HG03159 (cell line): ENCODE data around the gene EIF3A.
"Not testable (repeated sequence)": the region's sequence is repeated elsewhere in the genome, so short reads cannot be mapped to it uniquely, and the experiment has no call there.

Experiments
- ATAC-seq: cut with Tn5 transposase; IDR thresholded peaks from one replicate; pipeline ENCODE4 v1.9.1; 2021; ENCODE audit warnings: mild to moderate bottlenecking, moderate library complexity; ENCODE audit not compliant: unreplicated experiment

The EIF3A gene, protein sequence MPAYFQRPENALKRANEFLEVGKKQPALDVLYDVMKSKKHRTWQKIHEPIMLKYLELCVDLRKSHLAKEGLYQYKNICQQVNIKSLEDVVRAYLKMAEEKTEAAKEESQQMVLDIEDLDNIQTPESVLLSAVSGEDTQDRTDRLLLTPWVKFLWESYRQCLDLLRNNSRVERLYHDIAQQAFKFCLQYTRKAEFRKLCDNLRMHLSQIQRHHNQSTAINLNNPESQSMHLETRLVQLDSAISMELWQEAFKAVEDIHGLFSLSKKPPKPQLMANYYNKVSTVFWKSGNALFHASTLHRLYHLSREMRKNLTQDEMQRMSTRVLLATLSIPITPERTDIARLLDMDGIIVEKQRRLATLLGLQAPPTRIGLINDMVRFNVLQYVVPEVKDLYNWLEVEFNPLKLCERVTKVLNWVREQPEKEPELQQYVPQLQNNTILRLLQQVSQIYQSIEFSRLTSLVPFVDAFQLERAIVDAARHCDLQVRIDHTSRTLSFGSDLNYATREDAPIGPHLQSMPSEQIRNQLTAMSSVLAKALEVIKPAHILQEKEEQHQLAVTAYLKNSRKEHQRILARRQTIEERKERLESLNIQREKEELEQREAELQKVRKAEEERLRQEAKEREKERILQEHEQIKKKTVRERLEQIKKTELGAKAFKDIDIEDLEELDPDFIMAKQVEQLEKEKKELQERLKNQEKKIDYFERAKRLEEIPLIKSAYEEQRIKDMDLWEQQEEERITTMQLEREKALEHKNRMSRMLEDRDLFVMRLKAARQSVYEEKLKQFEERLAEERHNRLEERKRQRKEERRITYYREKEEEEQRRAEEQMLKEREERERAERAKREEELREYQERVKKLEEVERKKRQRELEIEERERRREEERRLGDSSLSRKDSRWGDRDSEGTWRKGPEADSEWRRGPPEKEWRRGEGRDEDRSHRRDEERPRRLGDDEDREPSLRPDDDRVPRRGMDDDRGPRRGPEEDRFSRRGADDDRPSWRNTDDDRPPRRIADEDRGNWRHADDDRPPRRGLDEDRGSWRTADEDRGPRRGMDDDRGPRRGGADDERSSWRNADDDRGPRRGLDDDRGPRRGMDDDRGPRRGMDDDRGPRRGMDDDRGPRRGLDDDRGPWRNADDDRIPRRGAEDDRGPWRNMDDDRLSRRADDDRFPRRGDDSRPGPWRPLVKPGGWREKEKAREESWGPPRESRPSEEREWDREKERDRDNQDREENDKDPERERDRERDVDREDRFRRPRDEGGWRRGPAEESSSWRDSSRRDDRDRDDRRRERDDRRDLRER (N-terminal part only)

DNA sequence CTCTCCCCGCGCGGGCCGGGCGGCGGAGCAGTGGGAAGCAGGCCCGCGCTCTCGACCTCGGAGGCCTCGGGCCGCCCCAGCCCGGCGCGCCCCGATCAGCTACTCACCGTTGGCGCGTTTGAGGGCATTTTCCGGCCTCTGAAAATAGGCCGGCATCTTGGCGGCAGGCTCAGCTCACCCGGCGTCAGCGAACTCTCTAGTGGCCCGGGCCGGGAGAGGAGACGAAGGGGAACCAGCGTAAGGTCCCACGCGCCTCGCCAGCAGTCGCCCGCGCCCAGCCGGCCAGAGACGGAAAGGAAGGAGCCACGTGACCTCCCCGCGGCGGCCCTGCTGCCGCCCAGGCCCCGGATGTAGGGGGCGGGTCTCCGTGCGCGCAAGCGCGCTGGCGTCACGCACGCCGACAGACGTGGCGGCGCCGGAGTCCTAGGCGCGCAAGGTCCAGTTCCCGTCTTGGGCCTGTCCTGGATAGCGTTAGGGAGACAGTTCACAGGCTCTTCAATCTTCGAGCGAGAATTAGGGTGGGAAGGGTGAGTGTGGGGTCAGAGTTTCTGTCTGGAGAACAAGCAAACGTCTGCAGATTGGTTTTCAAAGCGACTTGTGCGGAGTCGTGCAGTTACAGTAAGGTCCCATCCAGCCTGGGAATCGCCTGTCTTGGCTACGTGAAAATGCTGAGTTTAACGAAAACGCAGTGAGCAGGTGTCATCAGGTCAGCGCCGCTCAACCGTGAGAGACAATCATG lies at the start of gene EIF3A:
TSS of gene EIF3A (minus strand) at position 297 of the 739 bp plus-strand sequence. CDS start at position 156, 141 bp downstream.
- ATAC-seq: peak; percentile 78

DNA sequence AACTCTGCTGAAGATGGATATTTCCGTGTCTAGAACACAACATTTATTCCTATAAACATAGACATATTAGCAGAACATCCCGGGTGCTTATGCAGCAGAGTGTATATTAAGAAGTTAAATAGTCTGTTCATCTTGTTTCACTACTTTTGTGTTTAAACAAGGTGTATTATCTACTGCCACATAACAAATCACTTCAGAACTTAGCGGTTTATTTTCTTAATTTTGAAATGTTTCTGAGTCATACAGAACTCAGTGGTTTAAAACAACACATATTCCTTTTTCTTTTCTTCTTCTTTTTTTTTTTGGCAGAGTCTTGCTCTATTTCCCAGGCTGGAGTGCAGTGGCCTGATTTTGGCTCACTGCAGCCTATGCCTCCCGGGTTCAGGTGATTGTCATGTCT lies 49.1 kb upstream of the EIF3A start:
- ATAC-seq: no peak

DNA sequence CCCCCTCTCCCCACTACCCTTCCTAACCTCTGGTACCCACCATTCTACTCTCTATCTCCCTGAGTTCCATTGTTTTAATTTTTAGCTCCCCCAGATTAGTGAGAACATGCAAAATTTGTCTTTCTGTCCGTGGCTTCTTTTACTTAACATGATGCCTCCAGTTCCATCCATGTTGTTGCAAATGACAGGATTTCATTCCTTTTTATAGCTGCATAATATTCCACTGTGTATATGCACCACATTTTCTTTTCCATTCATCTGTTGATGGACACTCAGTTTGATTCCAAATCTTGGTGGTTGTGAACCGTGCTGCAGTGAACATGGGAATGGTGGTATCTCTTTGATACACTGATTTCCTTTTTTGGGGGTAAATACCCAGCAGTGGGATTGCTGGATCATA lies 45.3 kb upstream of the EIF3A start:
- no peak for ATAC-seq

DNA sequence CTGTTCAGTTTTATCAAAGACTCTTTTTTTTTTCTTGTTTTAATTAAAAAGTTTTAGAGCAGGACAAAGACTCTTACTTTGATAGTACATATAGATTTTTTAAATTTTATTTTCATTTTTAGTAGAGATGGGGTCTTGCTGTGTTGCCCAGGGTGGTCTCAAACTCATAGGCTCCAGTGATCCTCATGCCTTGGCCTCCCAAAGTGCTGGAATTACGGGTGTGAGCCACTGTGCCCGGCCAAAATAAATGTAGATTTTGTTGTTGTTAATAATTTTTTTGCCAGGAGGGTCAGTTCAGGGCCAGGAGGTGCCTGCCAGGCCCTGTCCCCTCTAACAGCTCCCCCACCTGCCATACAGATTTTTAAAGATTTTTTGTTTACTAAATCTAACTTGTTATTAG lies 40.3 kb upstream of the EIF3A start:
- ATAC-seq: no peak

DNA sequence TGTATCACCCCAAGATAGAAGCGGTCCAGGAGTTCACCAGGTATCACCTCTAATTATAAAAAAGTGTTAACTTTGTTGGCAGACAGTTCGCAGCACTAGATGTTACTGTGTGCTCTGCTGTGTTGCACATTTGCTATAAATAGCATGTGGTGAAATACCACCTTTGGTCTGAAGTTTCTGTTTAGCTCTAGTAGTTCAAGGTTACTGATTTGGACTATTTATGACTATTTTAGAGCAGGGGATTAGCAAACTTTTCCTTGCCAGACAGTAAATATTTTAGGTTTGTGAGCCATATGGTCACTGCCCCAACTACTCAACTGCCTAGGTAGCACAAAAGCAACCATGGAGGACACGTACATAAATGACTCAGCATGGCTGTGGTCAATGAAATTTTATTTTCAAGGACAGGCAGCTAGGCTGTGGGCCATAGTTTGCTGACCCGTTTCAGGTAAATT lies 39.8 kb upstream of the EIF3A start:
- ATAC-seq: peak; percentile 84

DNA sequence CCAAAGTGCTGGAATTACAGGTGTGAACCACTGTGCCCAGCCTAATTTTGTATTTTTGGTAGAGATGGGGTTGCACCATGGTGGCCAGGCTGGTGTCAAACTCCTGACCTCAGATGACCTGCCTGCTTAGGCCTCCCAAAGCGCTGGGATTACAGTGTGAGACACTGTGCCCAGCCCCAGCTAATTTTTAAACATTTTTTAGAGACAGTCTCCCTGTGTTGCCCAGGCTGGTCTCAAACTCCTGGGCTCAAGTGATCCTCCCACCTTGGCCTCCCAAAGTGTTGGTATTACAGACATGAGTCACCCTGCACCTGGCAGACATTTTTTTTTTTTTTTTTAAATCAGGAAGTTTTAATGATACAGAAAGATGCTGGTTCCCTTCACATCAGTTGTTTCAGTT lies 38.8 kb upstream of the EIF3A start:
- ATAC-seq: no peak

DNA sequence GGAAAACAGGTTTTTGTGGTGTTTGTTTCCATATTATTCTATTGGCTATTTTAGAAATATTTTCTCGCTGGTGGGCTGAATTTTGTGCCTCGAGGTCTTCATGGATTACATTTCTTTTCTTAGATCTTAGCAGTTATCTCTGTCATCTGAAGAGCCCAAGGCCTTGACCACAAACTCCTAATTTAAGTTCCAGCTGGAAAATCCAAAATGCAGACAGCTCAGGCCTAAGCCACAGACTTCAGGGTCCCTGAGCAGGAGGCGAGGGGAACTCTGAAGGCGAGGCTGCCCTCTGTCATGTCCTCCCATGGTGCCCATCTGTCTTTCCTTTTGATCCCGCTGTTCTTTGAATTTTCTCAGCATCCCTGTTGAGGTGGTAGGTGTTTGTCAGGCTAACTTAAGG lies 37.6 kb upstream of the EIF3A start:
- ATAC-seq: no peak

DNA sequence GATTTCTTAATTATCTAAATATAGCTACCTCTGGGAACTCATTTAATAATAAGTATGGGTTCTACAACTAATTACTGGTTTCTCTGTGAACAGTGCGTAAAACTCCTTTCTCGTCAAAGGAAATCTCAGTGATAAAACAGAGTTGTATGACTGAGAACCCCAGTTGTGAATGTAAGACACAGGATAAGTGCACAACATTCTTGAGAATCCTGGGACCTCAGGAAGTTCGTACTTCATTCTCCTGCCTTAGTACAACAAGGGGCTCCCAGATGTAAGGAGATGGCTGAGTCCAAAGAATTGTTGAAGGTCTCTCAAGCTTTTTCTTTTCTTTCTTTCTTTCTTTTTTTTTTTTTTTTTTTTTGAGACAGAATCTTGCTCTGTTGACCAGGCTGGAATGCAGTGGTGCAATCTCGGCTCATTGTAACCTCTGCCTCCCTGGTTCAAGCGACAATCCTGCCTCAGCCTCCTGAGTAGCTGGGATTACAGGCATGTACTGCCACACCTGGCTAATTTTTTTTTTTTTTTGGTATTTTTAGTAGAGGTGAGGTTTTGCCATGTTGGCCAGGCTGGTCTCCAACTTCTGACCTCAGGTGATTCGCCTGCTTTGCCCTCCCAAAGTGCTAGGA lies 35.8 kb upstream of the EIF3A start:
- no peak for ATAC-seq

DNA sequence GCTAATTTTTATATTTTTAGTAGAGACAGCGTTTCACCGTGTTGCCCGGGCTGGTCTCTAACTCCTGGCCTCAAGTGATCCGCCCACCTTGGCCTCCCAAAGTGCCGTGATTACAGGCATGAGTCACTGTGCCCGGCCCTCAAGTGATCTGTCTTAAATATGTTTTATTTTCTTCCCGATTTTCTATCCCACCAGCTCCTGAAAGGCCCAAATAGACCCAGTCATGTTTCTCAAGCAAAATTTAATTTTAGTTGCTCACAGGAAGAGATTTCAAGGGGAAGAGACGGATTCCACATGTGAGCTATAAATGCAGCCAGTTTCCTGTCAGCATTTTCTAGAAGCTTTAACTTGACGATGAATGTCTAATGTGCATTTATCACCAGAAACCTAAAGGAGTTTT lies 35.3 kb upstream of the EIF3A start:
- no peak for ATAC-seq

DNA sequence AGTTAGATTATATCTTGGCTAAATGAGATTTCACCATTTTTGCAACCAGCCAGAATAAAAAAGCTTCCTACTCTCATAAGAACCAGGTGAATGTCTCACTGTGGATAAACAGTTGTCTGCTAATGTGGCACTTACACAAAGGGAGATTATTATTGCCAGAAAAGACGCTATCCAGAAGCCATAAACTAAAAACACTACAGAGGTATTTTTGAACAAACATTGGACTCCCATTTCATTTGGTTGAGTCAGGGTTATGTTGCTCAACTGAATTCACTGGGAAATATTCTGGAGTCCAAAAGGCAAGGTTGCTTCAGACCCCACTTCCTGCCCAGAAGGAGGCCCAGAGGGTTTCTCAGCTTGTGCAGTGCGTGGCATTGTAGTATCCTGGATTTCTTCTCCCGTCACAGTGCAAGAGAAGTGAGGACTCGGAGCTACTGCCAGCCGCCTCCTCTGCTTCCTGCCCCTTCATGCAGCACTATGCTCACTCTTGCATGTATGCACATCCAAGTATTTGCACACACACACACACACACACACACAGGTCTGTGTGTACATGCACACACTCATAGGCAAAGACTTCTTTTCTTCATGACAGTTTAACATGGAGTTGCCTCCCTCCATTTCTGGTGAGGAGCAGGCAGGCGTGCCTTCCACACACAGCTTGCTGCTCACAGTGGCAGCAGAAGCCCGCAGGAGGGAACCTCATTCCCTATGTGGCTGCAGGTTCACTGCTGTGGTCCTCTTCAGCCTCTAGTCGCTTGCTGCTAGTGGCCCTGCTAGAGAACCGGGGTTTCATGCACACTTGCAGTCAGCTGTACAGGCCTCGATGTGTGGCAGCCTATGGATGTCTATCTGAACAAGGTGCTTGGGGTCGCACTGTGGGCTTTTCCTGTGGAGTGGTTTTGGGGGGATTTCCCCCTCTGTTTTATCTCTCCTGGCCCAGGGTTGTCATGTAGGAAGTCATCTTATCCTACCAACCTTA lies 33.4 kb upstream of the EIF3A start:
- no peak for ATAC-seq

DNA sequence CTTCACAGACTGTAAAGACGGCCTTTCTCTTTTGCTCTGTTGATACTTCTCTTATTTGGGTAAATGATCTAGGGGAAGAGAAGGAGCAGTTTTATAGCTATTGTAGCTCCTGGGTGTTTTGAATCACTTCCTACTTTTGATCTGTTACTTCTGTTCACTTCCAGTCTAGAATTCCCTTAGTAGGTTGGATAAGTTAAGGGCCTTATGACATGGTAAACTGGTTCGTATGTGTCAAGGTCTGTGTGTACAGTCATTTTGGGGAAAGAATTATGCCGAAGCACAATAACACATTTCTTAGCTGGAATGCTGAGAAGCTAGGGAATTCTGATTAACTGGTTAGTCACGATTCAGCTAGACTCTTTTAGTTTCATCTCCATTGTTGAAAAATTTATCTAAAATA lies 31.4 kb upstream of the EIF3A start:
- ATAC-seq: no peak

DNA sequence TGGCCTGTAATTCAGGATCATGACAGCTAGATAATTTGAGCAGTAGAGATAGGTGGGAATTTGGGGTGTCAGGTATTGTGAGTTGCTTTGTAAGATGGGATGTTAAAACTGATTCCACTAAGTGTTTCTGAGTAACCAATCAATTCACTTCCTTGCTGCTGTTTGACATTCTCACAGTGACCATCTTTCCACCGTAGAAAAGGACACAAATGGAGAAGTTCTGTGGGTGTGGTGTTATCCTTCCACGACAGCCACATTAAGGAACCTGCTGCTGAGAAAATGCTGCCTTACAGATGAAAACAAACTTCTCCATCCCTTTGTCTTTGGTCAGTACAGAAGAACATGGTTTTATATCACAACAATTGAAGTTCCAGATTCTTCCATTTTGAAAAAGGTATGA lies 27.2 kb upstream of the EIF3A start:
- ATAC-seq: not testable (repeated sequence)

DNA sequence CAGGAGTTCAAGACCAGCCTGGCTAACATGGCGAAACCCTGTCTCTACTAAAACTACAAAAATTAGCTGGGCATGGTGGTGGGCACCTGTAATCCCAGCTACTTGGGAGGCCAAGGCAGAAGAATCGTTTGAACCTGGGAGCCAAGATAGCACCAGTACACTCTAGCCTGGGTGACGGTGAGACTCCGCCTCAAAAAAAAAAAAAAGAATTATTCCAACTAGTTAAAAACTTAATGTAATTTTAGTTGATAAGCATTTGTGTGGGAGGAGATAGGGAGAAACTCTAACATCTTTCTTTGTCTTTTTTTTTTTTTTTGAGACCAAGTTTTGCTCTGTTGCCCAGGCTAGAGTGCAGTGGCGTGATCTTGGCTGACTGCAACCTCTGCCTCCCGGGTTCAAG lies 26.5 kb upstream of the EIF3A start:
- not testable (repeated sequence) for ATAC-seq

DNA sequence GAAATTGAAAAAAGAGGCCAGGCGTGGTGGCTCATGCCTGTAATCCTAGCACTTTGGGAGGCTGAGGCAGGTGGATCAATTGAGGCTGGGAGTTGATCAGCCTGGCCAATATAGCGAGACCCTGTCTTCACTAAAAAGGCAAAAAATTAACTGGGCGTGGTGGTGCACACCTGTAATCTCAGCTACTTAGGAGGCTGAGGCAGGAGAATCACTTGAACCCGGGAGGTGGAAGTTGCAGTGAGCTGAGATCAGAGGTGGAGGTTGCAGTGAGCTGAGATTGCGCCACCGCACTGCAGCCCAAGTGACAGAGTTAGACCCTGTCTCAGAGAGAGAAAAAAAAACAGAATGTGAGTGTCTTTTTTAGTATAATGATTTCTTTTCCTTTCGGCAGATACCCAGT lies 25.3 kb upstream of the EIF3A start:
- ATAC-seq: not testable (repeated sequence)

DNA sequence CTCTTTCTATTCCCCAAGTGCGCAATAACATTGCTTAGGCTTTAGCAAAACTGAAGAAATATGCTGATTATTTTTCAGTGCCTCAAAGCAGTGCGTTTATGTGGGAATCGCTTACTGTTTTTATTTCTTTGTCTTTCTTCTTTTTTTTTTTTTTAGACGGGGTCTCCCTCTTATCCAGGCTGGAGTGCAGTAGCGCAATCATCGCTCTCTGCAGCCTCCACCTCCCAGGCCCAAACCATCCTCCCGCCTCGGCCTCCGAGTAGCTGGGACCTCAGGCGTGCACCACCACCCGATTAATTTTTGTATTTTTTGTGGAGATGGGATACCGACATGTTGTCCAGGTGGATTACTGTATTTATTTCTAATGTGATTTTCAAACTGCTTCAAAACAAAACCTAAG lies 24.5 kb upstream of the EIF3A start:
- no peak for ATAC-seq

DNA sequence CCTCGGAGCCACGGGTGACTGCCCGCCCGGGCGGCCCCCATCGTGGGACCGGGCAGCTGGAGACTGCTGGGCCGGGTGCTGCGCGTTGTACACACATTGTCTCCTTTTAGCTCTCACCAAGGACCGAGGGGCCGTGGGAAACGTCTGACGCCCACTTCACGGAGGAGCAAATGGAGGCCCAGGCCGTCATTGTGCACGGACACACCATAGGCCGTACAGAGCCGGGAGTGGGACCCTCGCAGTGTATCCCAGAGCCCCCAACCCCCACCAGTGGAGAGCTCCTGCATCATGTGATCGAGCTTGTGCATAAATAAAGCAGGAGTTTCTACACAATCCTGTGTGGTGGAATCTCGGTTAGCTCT lies 24.0 kb upstream of the EIF3A start:
- no peak for ATAC-seq

DNA sequence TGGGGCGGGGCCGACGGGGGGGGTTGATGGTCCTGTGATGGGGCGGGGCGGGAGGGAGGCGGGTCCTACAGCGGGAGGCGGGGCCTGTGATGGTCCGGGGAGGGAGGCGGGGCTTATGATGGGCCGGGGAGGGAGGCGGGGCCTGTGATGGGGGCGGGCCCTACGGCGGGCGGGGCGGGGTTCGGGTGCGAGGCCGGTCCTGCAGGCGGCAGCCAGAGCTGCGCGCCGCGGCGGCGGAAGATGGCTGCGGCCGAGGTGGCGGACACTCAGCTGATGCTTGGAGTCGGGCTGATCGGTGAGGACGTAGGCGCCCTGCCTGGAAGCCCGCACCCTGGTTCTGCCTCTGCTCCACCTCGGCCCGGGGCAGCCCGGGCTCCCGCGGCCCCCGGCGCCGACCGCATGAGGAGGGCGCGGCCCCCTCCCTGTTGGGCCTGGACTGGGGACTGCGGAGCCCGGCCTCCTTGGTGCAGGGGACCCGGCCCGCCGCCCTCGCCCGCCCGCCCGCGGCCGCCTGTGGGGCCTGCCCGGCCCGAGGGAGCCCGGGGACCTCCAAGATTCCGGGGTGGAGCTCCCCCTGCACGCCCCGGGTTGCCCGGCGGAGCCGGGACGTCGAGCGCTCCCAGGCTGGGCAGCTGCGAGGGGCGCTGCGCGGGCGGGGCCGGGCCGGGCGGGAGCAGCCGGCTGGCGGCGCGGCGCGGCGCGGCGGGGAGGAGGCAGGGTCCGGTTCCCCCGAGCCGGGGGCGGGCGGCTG lies 23.5 kb upstream of the EIF3A start, which contains the start of gene DENND10:
TSS of gene DENND10 (plus strand) at position 211 of the 751 bp plus-strand sequence. CDS start at position 241, 30 bp downstream.
- peak; percentile 80 for ATAC-seq
